K562 (cell line): ENCODE results near the gene ZDHHC8. TPM values are rescaled to one million over a fixed set of nuclear protein-coding genes. Genes with fewer than 3 reads are reported as not detected.
A peak's percentile ranks its signal among the peaks of the same experiment; 100 is the strongest.

Source experiments
- CBFB ChIP-seq: sonication (generic); formaldehyde crosslinking; IDR thresholded peaks from 2 replicates; pipeline ENCODE4 v1.4.0; 2020; ENCODE audit warnings: mild to moderate bottlenecking, missing genetic modification reagents
- MCM5 ChIP-seq: fragments of 450-650 bp; IDR thresholded peaks from 2 replicates; pipeline ENCODE4 v1.6.1; 2016; ENCODE audit warnings: low read depth
- MCM7 ChIP-seq, 2 experiments: fragments of 450-650 bp; IDR thresholded peaks; 2 replicates each; pipeline ENCODE4 v1.6.1; 2016 to 2018
- NFRKB ChIP-seq: fragments of 450-650 bp; IDR thresholded peaks from 2 replicates; pipeline ENCODE4 v1.6.1; 2016; ENCODE audit warnings: low read depth
- NR4A1 ChIP-seq, 2 experiments: fragments of 250-450 bp in 1 of 2; fragments of 450-650 bp in 1 of 2; sonication (Bioruptor Pico) in 1 of 2; IDR thresholded peaks; 2 replicates each; pipeline versions ENCODE4 v1.4.0 to v1.6.1; 2016 to 2020; ENCODE audit warnings: mild to moderate bottlenecking in 2 of 2, missing compliant biosample characterization in 1 of 2, missing genetic modification characterization in 1 of 2, moderate library complexity in 1 of 2
- OTX1 ChIP-seq: fragments of 450-650 bp; formaldehyde crosslinking; IDR thresholded peaks from 2 replicates; pipeline ENCODE4 v1.4.0; 2022; ENCODE audit warnings: mild to moderate bottlenecking
- RBFOX2 ChIP-seq: fragments of 200-400 bp; formaldehyde crosslinking; IDR thresholded peaks from 2 replicates; pipeline ENCODE4 v1.6.1; 2017; ENCODE audit warnings: low read depth, mild to moderate bottlenecking, low read length, moderate library complexity
- SIRT6 ChIP-seq: IDR thresholded peaks from one replicate; pipeline ENCODE4 v1.6.1; 2012; ENCODE audit warnings: low read depth, mild to moderate bottlenecking, control low read depth, inconsistent platforms, low read length, moderate library complexity
- SMAD1 ChIP-seq: fragments of 150-350 bp; IDR thresholded peaks from 2 replicates; pipeline ENCODE4 v1.6.1; 2014; ENCODE audit warnings: low read length, low read depth; ENCODE audit not compliant: partially characterized antibody
- SMARCC2 ChIP-seq: fragments of 450-650 bp; IDR thresholded peaks from 2 replicates; pipeline ENCODE4 v1.6.1; 2017; ENCODE audit warnings: antibody characterized with exemption, moderate library complexity, mild to moderate bottlenecking, low read depth
- TAL1 ChIP-seq: fragments of 450-650 bp; IDR thresholded peaks from 2 replicates; pipeline ENCODE4 v1.6.1; 2016; ENCODE audit warnings: mild to moderate bottlenecking
- ZBTB1 ChIP-seq: sonication (generic); formaldehyde crosslinking; IDR thresholded peaks from 2 replicates; pipeline ENCODE4 v1.8.1; 2023; ENCODE audit warnings: missing genetic modification reagents, low read depth, mild to moderate bottlenecking, borderline replicate concordance
- ZNF133 ChIP-seq: fragments of 250-450 bp; sonication (Bioruptor Pico); IDR thresholded peaks from 2 replicates; pipeline ENCODE4 v1.4.0; 2020; ENCODE audit warnings: mild to moderate bottlenecking
- ZNF282 ChIP-seq: sonication (generic); formaldehyde crosslinking; IDR thresholded peaks from 2 replicates; pipeline ENCODE4 v1.8.1; 2023; ENCODE audit warnings: missing genetic modification reagents
- ZNF324 ChIP-seq: fragments of 250-450 bp; sonication (Bioruptor Pico); IDR thresholded peaks from 2 replicates; pipeline ENCODE4 v1.4.0; 2020; ENCODE audit warnings: mild to moderate bottlenecking
- polyA plus RNA-seq, 8 experiments: library from polyadenylated mRNA; depleted of rRNA in 4 of 8; stranded (reverse) in 5 of 8; unstranded in 3 of 8; fragments of >200 nt; fragmentation: Nextera tagmentation in 2 of 8; fragmentation: Illumina TruSeq in 1 of 8; extraction: Ambion mirVana in 2 of 8; extraction: Trizol in 1 of 8; gene quantifications; 2 replicates each; pipeline versions ENCODE4 v1.2.1 to v1.2.3, GENCODE V29; 2011 to 2014; ENCODE audit warnings: inconsistent platforms in 1 of 8, missing spikeins in 1 of 8
- total RNA-seq, 7 experiments: library from RNA; depleted of rRNA in 6 of 7; stranded (reverse); fragments of >200 nt in 6 of 7; fragmentation: Illumina TruSeq in 2 of 7; extraction: Trizol in 2 of 7; gene quantifications; 2 replicates each; pipeline versions ENCODE4 v1.2.1 to v1.2.3, GENCODE V29; 2011 to 2021; ENCODE audit warnings: low replicate concordance in 1 of 7
- TF ChIP-seq, protein P1 (sequence below), 2 experiments: fragments of 450-650 bp; IDR thresholded peaks; 2 replicates each; pipeline ENCODE4 v1.6.1; 2016; ENCODE audit warnings: mild to moderate bottlenecking in 2 of 2, borderline replicate concordance in 1 of 2, low read depth in 1 of 2, moderate library complexity in 1 of 2
- TF ChIP-seq, protein P2 (sequence below): sonication (generic); formaldehyde crosslinking; IDR thresholded peaks from 2 replicates; pipeline ENCODE4 v1.9.0; 2022; ENCODE audit warnings: mild to moderate bottlenecking, missing genetic modification reagents
- TF ChIP-seq, protein P3 (sequence below), 2 experiments: fragments of 450-650 bp; conservative IDR thresholded peaks; 2 replicates each; pipeline ENCODE4 v1.6.1; 2017; ENCODE audit warnings: mild to moderate bottlenecking in 2 of 2, moderate library complexity in 2 of 2

Gene ZDHHC8
- total and polyA plus RNA-seq, 9 of the 15 experiments (the other 6 are each of a cell fraction or from before 2014, with no cell fraction given): 0.04 to 109 (median 16.4) TPM

DNA sequence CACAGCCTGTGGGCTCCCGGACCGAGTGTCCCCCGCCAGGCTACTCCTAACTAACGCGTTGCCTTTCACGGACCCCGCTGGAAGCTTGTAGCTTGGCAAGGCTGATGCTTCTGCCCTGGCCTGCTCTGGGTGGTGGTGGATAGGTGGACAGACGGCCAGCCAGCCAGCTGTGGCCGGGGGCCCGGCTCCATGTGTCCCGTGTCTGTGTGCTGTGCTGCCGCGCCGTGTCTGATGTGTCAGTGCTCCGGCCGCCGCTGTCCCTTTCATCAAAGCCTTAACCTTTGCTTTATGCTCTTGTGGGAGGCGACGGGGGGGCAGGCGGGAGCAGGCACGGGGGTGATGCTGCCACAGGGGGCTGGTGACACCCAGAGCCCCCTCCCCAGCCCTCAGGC lies 14.2 kb downstream of the ZDHHC8 start (continued):
- TF ChIP-seq, protein P1, sequence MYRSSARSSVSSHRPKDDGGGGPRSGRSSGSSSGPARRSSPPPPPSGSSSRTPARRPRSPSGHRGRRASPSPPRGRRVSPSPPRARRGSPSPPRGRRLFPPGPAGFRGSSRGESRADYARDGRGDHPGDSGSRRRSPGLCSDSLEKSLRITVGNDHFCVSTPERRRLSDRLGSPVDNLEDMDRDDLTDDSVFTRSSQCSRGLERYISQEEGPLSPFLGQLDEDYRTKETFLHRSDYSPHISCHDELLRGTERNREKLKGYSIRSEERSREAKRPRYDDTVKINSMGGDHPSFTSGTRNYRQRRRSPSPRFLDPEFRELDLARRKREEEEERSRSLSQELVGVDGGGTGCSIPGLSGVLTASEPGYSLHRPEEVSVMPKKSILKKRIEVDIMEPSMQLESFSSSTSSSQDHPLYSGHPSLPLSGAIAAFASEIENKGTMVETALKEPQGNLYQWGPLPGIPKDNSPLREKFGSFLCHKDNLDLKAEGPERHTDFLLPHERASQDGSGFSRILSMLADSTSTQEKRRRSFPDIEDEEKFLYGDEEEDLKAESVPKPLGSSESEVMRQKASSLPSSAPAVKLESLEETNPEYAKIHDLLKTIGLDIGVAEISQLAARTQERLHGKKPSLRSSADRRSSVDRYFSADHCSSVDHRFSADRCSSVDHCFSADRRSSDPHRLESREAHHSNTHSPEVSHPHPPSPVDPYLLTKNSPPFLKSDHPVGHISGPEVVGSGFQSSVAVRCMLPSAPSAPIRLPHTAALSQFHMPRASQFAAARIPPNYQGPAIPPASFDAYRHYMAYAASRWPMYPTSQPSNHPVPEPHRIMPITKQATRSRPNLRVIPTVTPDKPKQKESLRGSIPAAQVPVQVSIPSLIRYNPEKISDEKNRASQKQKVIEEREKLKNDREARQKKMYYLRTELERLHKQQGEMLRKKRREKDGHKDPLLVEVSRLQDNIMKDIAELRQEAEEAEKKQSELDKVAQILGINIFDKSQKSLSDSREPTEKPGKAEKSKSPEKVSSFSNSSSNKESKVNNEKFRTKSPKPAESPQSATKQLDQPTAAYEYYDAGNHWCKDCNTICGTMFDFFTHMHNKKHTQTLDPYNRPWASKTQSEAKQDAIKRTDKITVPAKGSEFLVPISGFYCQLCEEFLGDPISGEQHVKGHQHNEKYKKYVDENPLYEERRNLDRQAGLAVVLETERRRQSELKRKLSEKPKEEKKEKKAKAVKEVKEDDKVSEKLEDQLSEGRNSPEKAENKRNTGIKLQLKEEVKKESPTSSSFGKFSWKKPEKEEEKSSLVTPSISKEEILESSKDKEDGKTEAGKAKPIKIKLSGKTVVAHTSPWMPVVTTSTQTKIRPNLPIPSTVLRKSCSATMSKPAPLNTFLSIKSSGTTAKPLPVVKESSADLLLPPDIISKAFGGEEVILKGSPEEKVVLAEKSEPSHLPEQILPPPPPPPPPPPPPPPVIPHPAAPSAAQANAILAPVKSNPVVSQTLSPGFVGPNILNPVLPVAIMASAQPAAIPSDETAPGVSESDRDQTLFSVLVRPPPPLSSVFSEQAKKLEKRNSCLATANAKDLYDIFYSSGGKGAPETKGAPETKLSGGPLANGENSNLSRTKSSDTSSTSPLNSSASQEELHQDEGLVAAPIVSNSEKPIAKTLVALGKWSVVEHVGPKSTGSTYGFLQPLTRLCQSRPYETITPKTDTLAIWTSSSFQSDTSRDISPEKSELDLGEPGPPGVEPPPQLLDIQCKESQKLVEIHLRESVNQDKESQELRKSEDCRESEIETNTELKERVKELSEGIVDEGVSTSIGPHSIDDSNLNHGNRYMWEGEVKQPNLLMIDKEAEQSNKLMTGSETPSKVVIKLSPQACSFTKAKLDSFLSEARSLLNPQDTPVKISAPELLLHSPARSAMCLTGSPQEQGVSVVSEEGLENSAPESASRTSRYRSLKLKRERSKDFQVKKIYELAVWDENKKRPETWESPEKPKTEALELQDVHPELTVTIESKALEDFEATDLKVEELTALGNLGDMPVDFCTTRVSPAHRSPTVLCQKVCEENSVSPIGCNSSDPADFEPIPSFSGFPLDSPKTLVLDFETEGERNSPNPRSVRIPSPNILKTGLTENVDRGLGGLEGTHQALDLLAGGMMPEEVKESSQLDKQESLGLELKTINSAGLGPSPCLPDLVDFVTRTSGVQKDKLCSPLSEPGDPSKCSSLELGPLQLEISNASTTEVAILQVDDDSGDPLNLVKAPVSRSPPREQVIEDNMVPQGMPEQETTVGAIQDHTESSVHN (IDR thresholded peaks at IDR 0.05; ENCODE audit: borderline replicate concordance in 1 of 2, low read depth in 1 of 2): no peak
- no peak for TF ChIP-seq ZBTB1 (CRISPR knock-in tag)
- TF ChIP-seq OTX1 (CRISPR knock-in tag): no peak
- TF ChIP-seq NFRKB: no peak
- no peak for TF ChIP-seq NR4A1 (CRISPR knock-in tag; IDR thresholded peaks at IDR 0.05)
- TF ChIP-seq NR4A1 (tag; IDR thresholded peaks at IDR 0.05): no peak
- TF ChIP-seq SMARCC2: no peak
- TF ChIP-seq RBFOX2: no peak
- TF ChIP-seq ZNF133: no peak
- no peak for TF ChIP-seq SMAD1
- TF ChIP-seq SIRT6: no peak
- TF ChIP-seq, protein P2, sequence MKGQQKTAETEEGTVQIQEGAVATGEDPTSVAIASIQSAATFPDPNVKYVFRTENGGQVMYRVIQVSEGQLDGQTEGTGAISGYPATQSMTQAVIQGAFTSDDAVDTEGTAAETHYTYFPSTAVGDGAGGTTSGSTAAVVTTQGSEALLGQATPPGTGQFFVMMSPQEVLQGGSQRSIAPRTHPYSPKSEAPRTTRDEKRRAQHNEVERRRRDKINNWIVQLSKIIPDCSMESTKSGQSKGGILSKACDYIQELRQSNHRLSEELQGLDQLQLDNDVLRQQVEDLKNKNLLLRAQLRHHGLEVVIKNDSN (CRISPR knock-in tag): no peak; the same call in 1 of the 2 replicates
- no peak for TF ChIP-seq ZNF324 (CRISPR knock-in tag)
- no peak for TF ChIP-seq TAL1
- TF ChIP-seq ZNF282 (CRISPR knock-in tag): peak; percentile 91; the same call in 1 of the 2 replicates
- TF ChIP-seq MCM7 (IDR thresholded peaks at IDR 0.05): no peak
- TF ChIP-seq MCM5: no peak
- TF ChIP-seq, protein P3, sequence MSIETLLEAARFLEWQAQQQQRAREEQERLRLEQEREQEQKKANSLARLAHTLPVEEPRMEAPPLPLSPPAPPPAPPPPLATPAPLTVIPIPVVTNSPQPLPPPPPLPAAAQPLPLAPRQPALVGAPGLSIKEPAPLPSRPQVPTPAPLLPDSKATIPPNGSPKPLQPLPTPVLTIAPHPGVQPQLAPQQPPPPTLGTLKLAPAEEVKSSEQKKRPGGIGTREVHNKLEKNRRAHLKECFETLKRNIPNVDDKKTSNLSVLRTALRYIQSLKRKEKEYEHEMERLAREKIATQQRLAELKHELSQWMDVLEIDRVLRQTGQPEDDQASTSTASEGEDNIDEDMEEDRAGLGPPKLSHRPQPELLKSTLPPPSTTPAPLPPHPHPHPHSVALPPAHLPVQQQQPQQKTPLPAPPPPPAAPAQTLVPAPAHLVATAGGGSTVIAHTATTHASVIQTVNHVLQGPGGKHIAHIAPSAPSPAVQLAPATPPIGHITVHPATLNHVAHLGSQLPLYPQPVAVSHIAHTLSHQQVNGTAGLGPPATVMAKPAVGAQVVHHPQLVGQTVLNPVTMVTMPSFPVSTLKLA (conservative IDR thresholded peaks at IDR 0.05): no peak
- 0 out of 2 replicates have a peak, but pooled peaks have one; percentile 5 for TF ChIP-seq CBFB (CRISPR knock-in tag)
